Endothelial cell of umbilical vein (primary cell): ENCODE results near the gene MGST2. TPM values are rescaled to one million over a fixed set of nuclear protein-coding genes. Genes with fewer than 3 reads are reported as not detected.
"Not testable (repeated sequence)": the region's sequence is repeated elsewhere in the genome, so short reads cannot be mapped to it uniquely, and the experiment has no call there.

Experiments used
- BruUV-seq: library from RNA; stranded (reverse); fragments of 400-500 nt; replicated peaks from 2 replicates; lab custom pipeline; 2021; lab: Mats Ljungman, UMichigan
- CTCF ChIA-PET: fragments of 300-600, 350-600 bp; sonication (Branson Sonifier 250); formaldehyde crosslinking; loops from one replicate; lab custom pipeline; 2021; ENCODE audit warnings: antibody characterized with exemption, inconsistent platforms; lab: Charles Lee
- POLR2A ChIA-PET: fragments of 300-600, 350-600 bp; sonication (Branson Sonifier 250); formaldehyde crosslinking; loops from one replicate; lab custom pipeline; 2021; ENCODE audit warnings: antibody characterized with exemption, inconsistent platforms; lab: Charles Lee
- DNase-seq: peaks from one replicate; pipeline ENCODE4 v3.0.0-alpha.2; 2011; ENCODE audit warnings: low read depth, low spot score
- FAIRE-seq: peaks from 2 replicates; lab custom pipeline; 2011; peaks lifted over from hg19 to GRCh38; lab: Jason Lieb, UNC
- H2AFZ ChIP-seq: 2 replicates; pipeline ENCODE4 v1.6.0; 2012; ENCODE audit warnings: low read depth, low read length, control low read depth, inconsistent platforms
- H3K27ac ChIP-seq: 2 replicates; pipeline ENCODE4 v1.5.1; 2011; ENCODE audit warnings: low read depth, mild to moderate bottlenecking, control low read depth, low read length, moderate library complexity; ENCODE audit not compliant: insufficient read depth
- H3K27me3 ChIP-seq, 2 experiments: 2 replicates each; pipeline versions ENCODE4 v1.6.0 to v1.6.1; 2011; ENCODE audit warnings: low read length in 2 of 2, mixed read lengths in 1 of 2; ENCODE audit not compliant: control insufficient read depth in 2 of 2, insufficient read depth in 2 of 2
- H3K36me3 ChIP-seq, 2 experiments: 2 replicates in 1 of 2; 3 replicates in 1 of 2; pipeline ENCODE4 v1.5.1; 2011; ENCODE audit warnings: low read length in 2 of 2, mild to moderate bottlenecking in 1 of 2, moderate library complexity in 1 of 2; ENCODE audit not compliant: control insufficient read depth in 2 of 2, insufficient read depth in 2 of 2; ENCODE audit errors: extremely low read depth in 1 of 2
- H3K4me1 ChIP-seq: 3 replicates; pipeline ENCODE4 v1.5.1; 2011; ENCODE audit warnings: mild to moderate bottlenecking, low read length; ENCODE audit not compliant: control insufficient read depth, insufficient read depth; ENCODE audit errors: extremely low read depth
- H3K4me2 ChIP-seq: 2 replicates; pipeline ENCODE4 v1.6.1; 2011; ENCODE audit warnings: low read length, control low read depth, mixed read lengths; ENCODE audit not compliant: insufficient read depth
- H3K4me3 ChIP-seq, 3 experiments: fragments of 200-600 bp in 1 of 3; sonication (generic), shearing (Covaris generic) in 1 of 3; replicated peaks in 1 of 3; 2 replicates each; pipeline ENCODE4 v1.5.1; 2011 to 2016; ENCODE audit warnings: control low read depth in 3 of 3, low read length in 3 of 3, mild to moderate bottlenecking in 2 of 3, inconsistent platforms in 1 of 3, low read depth in 1 of 3, moderate library complexity in 1 of 3; ENCODE audit not compliant: insufficient read depth in 1 of 3
- H3K79me2 ChIP-seq: 2 replicates; pipeline ENCODE4 v1.6.0; 2012; ENCODE audit warnings: low read length, inconsistent platforms; ENCODE audit not compliant: control insufficient read depth, insufficient read depth
- H3K9ac ChIP-seq: replicated peaks from 2 replicates; pipeline ENCODE3; 2011; ENCODE audit warnings: low read length, control low read depth; ENCODE audit not compliant: insufficient read depth; ENCODE audit errors: extremely low read depth
- H3K9me1 ChIP-seq: replicated peaks from 3 replicates; pipeline ENCODE4 v1.6.0; 2011; ENCODE audit warnings: mild to moderate bottlenecking, low read length; ENCODE audit not compliant: control insufficient read depth, insufficient read depth; ENCODE audit errors: extremely low read depth
- H3K9me3 ChIP-seq: replicated peaks from 2 replicates; pipeline ENCODE4 v1.5.1; 2012; ENCODE audit warnings: low read length, inconsistent platforms; ENCODE audit not compliant: control insufficient read depth, insufficient read depth
- H4K20me1 ChIP-seq: replicated peaks from 2 replicates; pipeline ENCODE3; 2011; ENCODE audit warnings: mild to moderate bottlenecking, low read length; ENCODE audit not compliant: control insufficient read depth, insufficient read depth; ENCODE audit errors: extremely low read depth
- CTCF ChIP-seq, 2 donors: IDR thresholded peaks; 1 replicate in 1 of 2; 2 replicates in 1 of 2; pipeline ENCODE4 v1.5.1; 2011; ENCODE audit warnings: low read length in 2 of 2, mild to moderate bottlenecking in 2 of 2, moderate library complexity in 2 of 2, control low read depth in 1 of 2, inconsistent platforms in 1 of 2, low read depth in 1 of 2; ENCODE audit not compliant: insufficient read depth in 1 of 2; ENCODE audit errors: extremely low read depth in 1 of 2
- EZH2 ChIP-seq: IDR thresholded peaks from 2 replicates; pipeline ENCODE4 v1.6.1; 2012; ENCODE audit warnings: borderline replicate concordance, low read depth, mild to moderate bottlenecking, moderate library complexity, low read length, inconsistent platforms; ENCODE audit not compliant: severe bottlenecking
- FOS ChIP-seq: IDR thresholded peaks from 2 replicates; pipeline ENCODE4 v1.6.1; 2011; ENCODE audit warnings: mild to moderate bottlenecking, low read length, moderate library complexity, borderline replicate concordance; ENCODE audit not compliant: insufficient read depth
- GATA2 ChIP-seq: IDR thresholded peaks from 2 replicates; pipeline ENCODE4 v1.7.0; 2011; ENCODE audit warnings: low read depth, mild to moderate bottlenecking, moderate library complexity, mixed read lengths, low read length; ENCODE audit not compliant: insufficient read length, insufficient read depth
- JUN ChIP-seq: IDR thresholded peaks from 2 replicates; pipeline ENCODE4 v1.6.1; 2011; ENCODE audit warnings: borderline replicate concordance, low read depth; ENCODE audit not compliant: insufficient read length, insufficient read depth
- MAX ChIP-seq: IDR thresholded peaks from 2 replicates; pipeline ENCODE4 v1.6.1; 2011; ENCODE audit not compliant: insufficient read depth, insufficient read length
- MYC ChIP-seq: IDR thresholded peaks from one replicate; pipeline ENCODE4 v1.6.1; 2011; ENCODE audit warnings: mild to moderate bottlenecking, low read depth, low read length
- POLR2A ChIP-seq: IDR thresholded peaks from 2 replicates; pipeline ENCODE4 v1.6.1; 2012; ENCODE audit warnings: low read depth, mild to moderate bottlenecking, control low read depth, low read length
- POLR2AphosphoS5 ChIP-seq: IDR thresholded peaks from 2 replicates; pipeline ENCODE4 v1.6.1; 2012; ENCODE audit warnings: low read depth, mild to moderate bottlenecking, control low read depth, low read length, moderate library complexity; ENCODE audit not compliant: insufficient read depth
- dilution Hi-C: fragments of 300-500 bp; cut with MboI; formaldehyde crosslinking; loops from one replicate; pipeline ENCODE4 v1.15.0; 2019; ENCODE audit warnings: low sequenced_read_pairs; ENCODE audit not compliant: extremely low pct_ligation_motif_present
- intact Hi-C: fragments of 100-400 bp; cut with micrococcal nuclease; formaldehyde crosslinking; loops from one replicate; pipeline ENCODE4 v1.10.0; 2022
- polyA plus RNA-seq, 4 experiments: library from polyadenylated mRNA; depleted of rRNA in 3 of 4; stranded (reverse) in 3 of 4; unstranded in 1 of 4; fragments of >200 nt; gene quantifications; 2 replicates each; pipeline versions ENCODE4 v1.2.1 to v1.2.3, GENCODE V29; 2011 to 2012; ENCODE audit warnings: missing spikeins in 1 of 4
- total RNA-seq: library from RNA; stranded (reverse); gene quantifications from 2 replicates; pipeline ENCODE4 v1.2.3, GENCODE V29; 2021

Gene MGST2
- total and polyA plus RNA-seq, 2 donors (not counting 3 experiments of a cell fraction or from before 2014, with no cell fraction given) = 64.3 to 78.9 TPM

- H3K27ac ChIP-seq, FAIRE-seq, H3K4me1 ChIP-seq, H3K9me3 ChIP-seq, H3K79me2 ChIP-seq, H4K20me1 ChIP-seq, H3K36me3 ChIP-seq, H3K4me2 ChIP-seq, intact Hi-C loops, H3K27me3 ChIP-seq, dilution Hi-C loops, H3K9me1 ChIP-seq, POLR2A ChIA-PET, H3K4me3 ChIP-seq, BruUV-seq, H2AFZ ChIP-seq, H3K9ac ChIP-seq, DNase-seq: not testable (repeated sequence)
- CTCF ChIA-PET = interaction anchor here (2.2 kb wide), 1 partner anchor 11 kb away, joined by 6 read pairs; no protein-coding TSS in a partner anchor
Observed at GRCh38 chr4:139638306-139638705, 27.3 kb upstream of the MGST2 start.

DNA sequence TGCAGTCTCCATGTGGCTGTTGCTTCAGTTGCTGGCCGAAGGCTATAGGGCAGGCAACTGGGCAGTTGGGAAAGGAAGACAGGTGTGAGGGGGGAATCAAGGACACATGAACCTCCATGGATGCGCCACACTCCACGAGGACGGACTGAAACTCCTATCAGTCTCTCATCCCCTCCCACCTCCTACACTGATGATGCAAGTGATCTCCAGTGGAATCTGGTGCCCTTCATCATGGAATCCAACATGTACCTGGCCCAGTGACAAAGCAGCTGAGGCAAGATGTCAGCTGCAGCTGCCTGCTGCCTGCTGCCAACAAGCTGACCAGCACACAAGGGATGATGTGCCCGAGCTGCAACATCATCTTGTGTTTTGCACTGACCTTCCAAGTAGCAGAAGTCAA lies 26.0 kb upstream of the MGST2 start:
- dilution Hi-C loops = no loop called here
- Histone ChIP-seq H3K4me2 (no peak overlapping the region), H3K79me2 (no peaks in the 10 kb centered on the region), H3K4me1 (no peaks in the 10 kb centered on the region), H2AFZ (no peak overlapping the region), H3K4me3 (no peak overlapping the region), H3K27ac (no peak overlapping the region), H4K20me1 (no peaks in the 10 kb centered on the region), H3K9me3 (no peaks in the 10 kb centered on the region), H3K27me3 (peaks cover 1 to 5% of the 10 kb centered on the region in 2 experiments), H3K36me3 (no peaks in the 10 kb centered on the region), H3K9ac (no peak overlapping the region), H3K9me1 (no peaks in the 10 kb centered on the region)
- CTCF ChIA-PET = interaction anchor here (1.8 to 2.2 kb wide), 2 partner anchors 10 to 18 kb away, joined by 6 to 8 read pairs; no protein-coding TSS in a partner anchor
- intact Hi-C loops = no loop called here
- TF ChIP-seq POLR2AphosphoS5 (no peak), CTCF (IDR thresholded peaks at IDR 0.05; ENCODE audit: extremely low read depth in 1 of 2, insufficient read depth in 1 of 2, low read depth in 1 of 2, low read length in 2 of 2) (no peak), POLR2A (no peak), FOS (no peak), GATA2 (no peak), MYC (no peak), EZH2 (no peak), MAX (no peak), JUN (no peak)
- no peak for FAIRE-seq
- no TSS peak for BruUV-seq
- no peak for DNase-seq
- POLR2A ChIA-PET = no interaction called here
